GM12878 (cell line): ENCODE data around the gene SYPL2.

Source experiments
- USF2 ChIP-seq: IDR thresholded peaks from 2 replicates; pipeline ENCODE4 v1.6.1; 2011; ENCODE audit warnings: low read depth, low read length, improper control_type of control experiment, borderline replicate concordance
- ZNF687 ChIP-seq: fragments of 450-650 bp; IDR thresholded peaks from 2 replicates; pipeline ENCODE4 v1.6.1; 2017; ENCODE audit warnings: mild to moderate bottlenecking, moderate library complexity
- TF ChIP-seq, protein P1 (sequence below), 3 experiments: IDR thresholded peaks in 2 of 3; conservative IDR thresholded peaks in 1 of 3; 2 replicates each; pipeline ENCODE4 v1.5.1; 2011; ENCODE audit warnings: low read depth in 3 of 3, low read length in 3 of 3, mild to moderate bottlenecking in 3 of 3, control low read depth in 2 of 3, moderate library complexity in 2 of 3, inconsistent platforms in 1 of 3, mixed read lengths in 1 of 3; ENCODE audit not compliant: control insufficient read depth in 2 of 3, insufficient read depth in 1 of 3; ENCODE audit errors: extremely low read depth in 1 of 3

- TF ChIP-seq ZNF687 (no peak), USF2 (no peak)
- TF ChIP-seq, protein P1, sequence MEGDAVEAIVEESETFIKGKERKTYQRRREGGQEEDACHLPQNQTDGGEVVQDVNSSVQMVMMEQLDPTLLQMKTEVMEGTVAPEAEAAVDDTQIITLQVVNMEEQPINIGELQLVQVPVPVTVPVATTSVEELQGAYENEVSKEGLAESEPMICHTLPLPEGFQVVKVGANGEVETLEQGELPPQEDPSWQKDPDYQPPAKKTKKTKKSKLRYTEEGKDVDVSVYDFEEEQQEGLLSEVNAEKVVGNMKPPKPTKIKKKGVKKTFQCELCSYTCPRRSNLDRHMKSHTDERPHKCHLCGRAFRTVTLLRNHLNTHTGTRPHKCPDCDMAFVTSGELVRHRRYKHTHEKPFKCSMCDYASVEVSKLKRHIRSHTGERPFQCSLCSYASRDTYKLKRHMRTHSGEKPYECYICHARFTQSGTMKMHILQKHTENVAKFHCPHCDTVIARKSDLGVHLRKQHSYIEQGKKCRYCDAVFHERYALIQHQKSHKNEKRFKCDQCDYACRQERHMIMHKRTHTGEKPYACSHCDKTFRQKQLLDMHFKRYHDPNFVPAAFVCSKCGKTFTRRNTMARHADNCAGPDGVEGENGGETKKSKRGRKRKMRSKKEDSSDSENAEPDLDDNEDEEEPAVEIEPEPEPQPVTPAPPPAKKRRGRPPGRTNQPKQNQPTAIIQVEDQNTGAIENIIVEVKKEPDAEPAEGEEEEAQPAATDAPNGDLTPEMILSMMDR (IDR thresholded peaks at IDR 0.05 in 2 of 3, conservative IDR thresholded peaks at IDR 0.05 in 1 of 3; ENCODE audit: control insufficient read depth in 2 of 3, extremely low read depth in 1 of 3, insufficient read depth in 1 of 3, low read depth in 3 of 3, low read length in 3 of 3), result no peak
Measured at GRCh38 chr1:109517337-109517736, 51.0 kb downstream of the SYPL2 start.
